Small intestine (tissue), 7 donors: Measurements from ENCODE around the gene VIPR1. TPM values are rescaled to one million over a fixed set of nuclear protein-coding genes. Genes with fewer than 3 reads are reported as not detected.

Source experiments
- DNase-seq, 2 donors: peaks; one replicate each; pipeline versions ENCODE4 v3.0.0 to v3.0.0-alpha.2; 2013
- FAIRE-seq: peaks from 2 replicates; lab custom pipeline; 2012; peaks lifted over from hg19 to GRCh38; lab: Jason Lieb, UNC
- H3K27ac ChIP-seq, 3 donors: one replicate each; pipeline ENCODE4 v1.5.1; 2013; ENCODE audit warnings: low read length in 2 of 3, mild to moderate bottlenecking in 2 of 3, control low read depth in 1 of 3, inconsistent platforms in 1 of 3, low read depth in 1 of 3, moderate library complexity in 1 of 3
- H3K27me3 ChIP-seq, 3 donors: one replicate each; pipeline ENCODE4 v1.6.1; 2013; ENCODE audit warnings: low read length in 3 of 3, inconsistent platforms in 1 of 3; ENCODE audit not compliant: control insufficient read depth in 3 of 3, insufficient read depth in 3 of 3
- H3K36me3 ChIP-seq, 3 donors: one replicate each; pipeline ENCODE4 v1.6.1; 2013; ENCODE audit warnings: low read length in 3 of 3, inconsistent platforms in 1 of 3, low read depth in 1 of 3, mild to moderate bottlenecking in 1 of 3, moderate library complexity in 1 of 3; ENCODE audit not compliant: control insufficient read depth in 3 of 3, insufficient read depth in 2 of 3
- H3K4me1 ChIP-seq, 3 donors: one replicate each; pipeline ENCODE4 v1.6.1; 2013; ENCODE audit warnings: low read length in 2 of 3, inconsistent platforms in 1 of 3, low read depth in 1 of 3, mild to moderate bottlenecking in 1 of 3, moderate library complexity in 1 of 3; ENCODE audit not compliant: control insufficient read depth in 3 of 3, insufficient read depth in 2 of 3
- H3K4me3 ChIP-seq, 3 donors: one replicate each; pipeline ENCODE4 v1.5.1; 2013; ENCODE audit warnings: low read length in 3 of 3, control low read depth in 1 of 3, inconsistent platforms in 1 of 3, low read depth in 1 of 3, mild to moderate bottlenecking in 1 of 3, moderate library complexity in 1 of 3
- H3K9me3 ChIP-seq, 2 donors: one replicate each; pipeline ENCODE4 v1.6.1; 2013; ENCODE audit warnings: low read depth in 1 of 2, low read length in 1 of 2; ENCODE audit not compliant: control insufficient read depth in 2 of 2, insufficient read depth in 1 of 2
- WGBS, 3 donors: extraction: QIAGEN DNeasy Blood & Tissue Kit; methylation state at CpG; one replicate each; pipeline ENCODE4 v1.1.7; 2013; 5-methylcytosine and 5-hydroxymethylcytosine counted together
- polyA plus RNA-seq, 4 donors: library from polyadenylated mRNA; stranded (reverse) in 3 of 4; unstranded in 1 of 4; fragments of 200-250 nt in 3 of 4; fragments of 120-200 nt in 1 of 4; gene quantifications; one replicate each; pipeline versions ENCODE4 v1.2.1 to v1.2.3, GENCODE V29; 2013
- donor health status: healthy with polysubstance abuse.
- donor health status: control.
- donor health status: control.
- donor health status: Bipolar disorder and iron deficiency.
- donor health status: healthy.

The VIPR1 gene
- polyA plus RNA-seq, 4 donors = 32.1 to 114 (median 75.8) TPM

- FAIRE-seq (no peak), DNase-seq (no peak)
- Histone ChIP-seq H3K27ac (peak overlapping the region in 2 of 3 donors; percentile 78 to 93), H3K4me3 (no peak overlapping the region), H3K27me3 (no peaks in the 10 kb centered on the region), H3K9me3 (no peaks in the 10 kb centered on the region), H3K4me1 (peaks cover 4 to 93% (median 27%) of the 10 kb centered on the region in 3 donors), H3K36me3 (peaks cover 0 to 61% (median 0%) of the 10 kb centered on the region in 3 donors)
- 66 to 73% (median 72%) methylated on average over 3 of the region's 3 CpGs for WGBS, 3 donors
These were observed 6.7 kb downstream of the VIPR1 start for GRCh38 chr3:42509111-42509510.

- FAIRE-seq (no peak), DNase-seq (peak; percentile 85 to 93)
- 28 to 57% (median 48%) methylated on average over 4 of the region's 4 CpGs for WGBS, 3 donors
- H3K27ac ChIP-seq = peak overlapping the region; percentile 68 to 93 (median 81)
- peaks cover 0 to 69% (median 0%) of the 10 kb centered on the region in 3 donors for H3K36me3 ChIP-seq
- H3K9me3 ChIP-seq = no peaks in the 10 kb centered on the region
- no peak overlapping the region for H3K4me3 ChIP-seq
- H3K27me3 ChIP-seq = no peaks in the 10 kb centered on the region
- H3K4me1 ChIP-seq = peaks cover 4 to 89% (median 30%) of the 10 kb centered on the region in 3 donors
These were observed 7.9 kb downstream of the VIPR1 start for GRCh38 chr3:42510325-42510724.

GRCh38 chr3:42511201-42511600 is 8.8 kb downstream of the VIPR1 start:
- no peaks in the 10 kb centered on the region for H3K27me3 ChIP-seq
- H3K36me3 ChIP-seq = peaks cover 0 to 67% (median 0%) of the 10 kb centered on the region in 3 donors
- H3K27ac ChIP-seq = peak overlapping the region in 2 of 3 donors; percentile 81 to 93
- 75 to 88% (median 80%) methylated on average over 1 of the region's 1 CpG for WGBS, 3 donors
- DNase-seq (peak; percentile 71 to 82), FAIRE-seq (no peak)
- no peak overlapping the region for H3K4me3 ChIP-seq
- H3K9me3 ChIP-seq = no peaks in the 10 kb centered on the region
- H3K4me1 ChIP-seq = peaks cover 4 to 84% (median 30%) of the 10 kb centered on the region in 3 donors

DNA sequence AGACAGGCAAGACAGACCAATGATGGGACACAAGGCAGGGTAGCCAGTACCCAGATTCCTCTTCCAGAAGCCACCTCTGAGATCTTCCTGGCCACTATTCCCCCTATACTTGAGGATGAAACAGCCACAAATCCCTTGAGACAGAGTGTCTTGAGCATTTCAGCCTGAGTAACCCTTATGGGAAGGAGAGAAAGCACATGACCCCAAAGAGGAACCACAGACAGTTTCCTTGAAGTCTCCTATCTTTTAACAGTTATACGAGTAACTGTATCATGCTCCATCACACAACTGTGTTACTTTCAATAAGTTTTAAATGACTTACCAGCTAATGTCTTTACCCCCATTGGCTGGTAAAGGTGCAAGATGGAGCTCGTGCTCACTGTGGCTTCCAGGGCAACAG is 9.3 kb downstream of the VIPR1 start:
- Histone ChIP-seq H3K4me3 (no peak overlapping the region), H3K27ac (peak overlapping the region in 2 of 3 donors; percentile 12 to 93), H3K36me3 (peaks cover 0 to 67% (median 0%) of the 10 kb centered on the region in 3 donors), H3K9me3 (no peaks in the 10 kb centered on the region), H3K4me1 (peaks cover 4 to 84% (median 30%) of the 10 kb centered on the region in 3 donors), H3K27me3 (no peaks in the 10 kb centered on the region)
- FAIRE-seq (no peak), DNase-seq (no peak)
- 62 to 80% (median 80%) methylated on average over 2 of the region's 2 CpGs for WGBS, 3 donors

DNA sequence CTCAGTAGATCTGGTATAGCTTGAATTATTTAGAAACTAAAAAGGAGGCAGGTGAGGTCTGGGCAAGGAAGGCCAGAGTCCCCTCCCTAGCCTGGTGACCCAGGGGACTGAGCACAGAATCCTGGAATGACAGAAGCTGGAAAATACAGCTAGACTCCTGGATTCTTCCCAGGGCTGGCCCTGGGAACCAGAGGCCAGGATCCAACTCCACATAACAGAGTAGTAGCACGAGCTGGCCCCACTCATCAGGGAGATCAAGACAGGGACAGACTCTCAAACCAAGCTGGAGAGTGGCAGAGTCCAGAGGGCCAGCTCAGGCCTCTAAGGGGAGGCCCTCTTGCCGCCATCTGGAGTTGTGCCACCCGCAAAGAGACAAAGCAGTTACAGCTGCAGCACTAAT is 10.7 kb downstream of the VIPR1 start:
- peaks cover 0 to 72% (median 0%) of the 10 kb centered on the region in 3 donors for H3K36me3 ChIP-seq
- H3K27me3 ChIP-seq = no peaks in the 10 kb centered on the region
- H3K9me3 ChIP-seq = no peaks in the 10 kb centered on the region
- no peak for DNase-seq
- 83 to 89% (median 87%) methylated on average over 3 of the region's 3 CpGs for WGBS, 3 donors
- no peak overlapping the region for H3K4me3 ChIP-seq
- no peak overlapping the region for H3K27ac ChIP-seq
- H3K4me1 ChIP-seq = peaks cover 4 to 78% (median 35%) of the 10 kb centered on the region in 3 donors
- no peak for FAIRE-seq

- Histone ChIP-seq H3K27ac (peak overlapping the region in 1 of 3 donors; percentile 89), H3K4me3 (no peak overlapping the region), H3K9me3 (no peaks in the 10 kb centered on the region), H3K27me3 (no peaks in the 10 kb centered on the region), H3K4me1 (peaks cover 4 to 74% (median 31%) of the 10 kb centered on the region in 3 donors), H3K36me3 (peaks cover 0 to 74% (median 0%) of the 10 kb centered on the region in 3 donors)
- WGBS, 3 donors = 50 to 77% (median 65%) methylated on average over 6 of the region's 6 CpGs
- DNase-seq (no peak), FAIRE-seq (no peak)
These were observed 11.1 kb downstream of the VIPR1 start for GRCh38 chr3:42513521-42513920.

DNA sequence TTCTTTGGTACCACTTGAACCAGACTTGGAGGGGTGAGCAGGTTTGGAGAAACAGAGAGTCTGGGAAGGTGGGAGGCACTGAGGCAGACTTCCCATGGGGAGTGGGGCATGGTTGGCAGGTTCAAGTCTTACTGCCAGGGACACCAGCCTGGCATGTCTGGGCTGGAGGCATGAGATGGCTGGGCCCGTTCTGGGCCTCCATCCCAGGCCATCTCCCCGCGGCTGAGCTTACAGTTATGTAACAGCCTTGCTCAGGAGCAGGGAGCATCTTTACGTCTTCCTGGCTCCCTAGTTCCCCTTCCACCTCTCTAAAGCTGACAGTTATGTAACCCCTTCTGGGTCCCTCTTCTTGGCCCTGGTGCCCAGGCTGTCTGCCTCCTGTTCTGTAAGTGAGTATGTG is 12.4 kb downstream of the VIPR1 start:
- Histone ChIP-seq H3K27me3 (no peaks in the 10 kb centered on the region), H3K9me3 (no peaks in the 10 kb centered on the region), H3K4me1 (peaks cover 0 to 64% (median 25%) of the 10 kb centered on the region in 3 donors), H3K4me3 (no peak overlapping the region), H3K36me3 (peaks cover 0 to 76% (median 2%) of the 10 kb centered on the region in 3 donors), H3K27ac (peak overlapping the region in 2 of 3 donors; percentile 18 to 89)
- WGBS, 3 donors = 61 to 70% (median 68%) methylated on average over 4 of the region's 4 CpGs
- DNase-seq = no peak
- no peak for FAIRE-seq

- Histone ChIP-seq H3K27ac (peak overlapping the region in 2 of 3 donors; percentile 22 to 89), H3K4me1 (peaks cover 3 to 59% (median 25%) of the 10 kb centered on the region in 3 donors), H3K4me3 (no peak overlapping the region), H3K9me3 (no peaks in the 10 kb centered on the region), H3K27me3 (no peaks in the 10 kb centered on the region), H3K36me3 (peaks cover 0 to 79% (median 5%) of the 10 kb centered on the region in 3 donors)
- 33 to 58% (median 55%) methylated on average over 12 of the region's 12 CpGs for WGBS, 3 donors
- DNase-seq (peak in 1 of 2 donors; percentile 86), FAIRE-seq (no peak)
These were observed 13.0 kb downstream of the VIPR1 start for GRCh38 chr3:42515391-42515916.
